ENCODE measurements around the gene ASTN2. TPM values are rescaled to one million over a fixed set of nuclear protein-coding genes. Genes with fewer than 3 reads are reported as not detected.

Gene ASTN2
- total and polyA plus RNA-seq, 2 experiments from 2014 or later = 7.0 to 24.6 TPM

GRCh38 chr9:117103438-117104110 lies 311.3 kb downstream of the ASTN2 start:
- H4K20me1 ChIP-seq (replicated peaks; ENCODE audit: insufficient read depth) = no peaks in the 10 kb centered on the region
- H3K36me3 ChIP-seq (ENCODE audit: insufficient read depth) = no peaks in the 10 kb centered on the region
- Mint-ChIP-seq H3K27ac (no peak overlapping the region), H3K4me3 (no peak overlapping the region), H3K36me3 (ENCODE audit: low read depth) (no peaks in the 10 kb centered on the region), H3K27me3 (ENCODE audit: insufficient read depth, low read depth, poor library complexity) (no peaks in the 10 kb centered on the region), H3K9me3 (no peaks in the 10 kb centered on the region), H3K4me1 (peaks cover 21% of the 10 kb centered on the region)
- no peak overlapping the region for H2AFZ ChIP-seq
- TF ChIP-seq EZH2phosphoT487 (IDR thresholded peaks at IDR 0.05; ENCODE audit: unreplicated experiment) (no peak), STAT1 (IDR thresholded peaks at IDR 0.05; ENCODE audit: unreplicated experiment) (no peak), NANOG (IDR thresholded peaks at IDR 0.05; ENCODE audit: borderline replicate concordance) (no peak), CREB1 (CRISPR knock-in tag; IDR thresholded peaks at IDR 0.05; ENCODE audit: low read depth) (no peak), ZNF331 (CRISPR knock-in tag; IDR thresholded peaks at IDR 0.05; ENCODE audit: low read depth) (no peak), EZH2 (IDR thresholded peaks at IDR 0.05; ENCODE audit: low read depth, unreplicated experiment) (no peak)
- TF ChIP-seq, protein P1, sequence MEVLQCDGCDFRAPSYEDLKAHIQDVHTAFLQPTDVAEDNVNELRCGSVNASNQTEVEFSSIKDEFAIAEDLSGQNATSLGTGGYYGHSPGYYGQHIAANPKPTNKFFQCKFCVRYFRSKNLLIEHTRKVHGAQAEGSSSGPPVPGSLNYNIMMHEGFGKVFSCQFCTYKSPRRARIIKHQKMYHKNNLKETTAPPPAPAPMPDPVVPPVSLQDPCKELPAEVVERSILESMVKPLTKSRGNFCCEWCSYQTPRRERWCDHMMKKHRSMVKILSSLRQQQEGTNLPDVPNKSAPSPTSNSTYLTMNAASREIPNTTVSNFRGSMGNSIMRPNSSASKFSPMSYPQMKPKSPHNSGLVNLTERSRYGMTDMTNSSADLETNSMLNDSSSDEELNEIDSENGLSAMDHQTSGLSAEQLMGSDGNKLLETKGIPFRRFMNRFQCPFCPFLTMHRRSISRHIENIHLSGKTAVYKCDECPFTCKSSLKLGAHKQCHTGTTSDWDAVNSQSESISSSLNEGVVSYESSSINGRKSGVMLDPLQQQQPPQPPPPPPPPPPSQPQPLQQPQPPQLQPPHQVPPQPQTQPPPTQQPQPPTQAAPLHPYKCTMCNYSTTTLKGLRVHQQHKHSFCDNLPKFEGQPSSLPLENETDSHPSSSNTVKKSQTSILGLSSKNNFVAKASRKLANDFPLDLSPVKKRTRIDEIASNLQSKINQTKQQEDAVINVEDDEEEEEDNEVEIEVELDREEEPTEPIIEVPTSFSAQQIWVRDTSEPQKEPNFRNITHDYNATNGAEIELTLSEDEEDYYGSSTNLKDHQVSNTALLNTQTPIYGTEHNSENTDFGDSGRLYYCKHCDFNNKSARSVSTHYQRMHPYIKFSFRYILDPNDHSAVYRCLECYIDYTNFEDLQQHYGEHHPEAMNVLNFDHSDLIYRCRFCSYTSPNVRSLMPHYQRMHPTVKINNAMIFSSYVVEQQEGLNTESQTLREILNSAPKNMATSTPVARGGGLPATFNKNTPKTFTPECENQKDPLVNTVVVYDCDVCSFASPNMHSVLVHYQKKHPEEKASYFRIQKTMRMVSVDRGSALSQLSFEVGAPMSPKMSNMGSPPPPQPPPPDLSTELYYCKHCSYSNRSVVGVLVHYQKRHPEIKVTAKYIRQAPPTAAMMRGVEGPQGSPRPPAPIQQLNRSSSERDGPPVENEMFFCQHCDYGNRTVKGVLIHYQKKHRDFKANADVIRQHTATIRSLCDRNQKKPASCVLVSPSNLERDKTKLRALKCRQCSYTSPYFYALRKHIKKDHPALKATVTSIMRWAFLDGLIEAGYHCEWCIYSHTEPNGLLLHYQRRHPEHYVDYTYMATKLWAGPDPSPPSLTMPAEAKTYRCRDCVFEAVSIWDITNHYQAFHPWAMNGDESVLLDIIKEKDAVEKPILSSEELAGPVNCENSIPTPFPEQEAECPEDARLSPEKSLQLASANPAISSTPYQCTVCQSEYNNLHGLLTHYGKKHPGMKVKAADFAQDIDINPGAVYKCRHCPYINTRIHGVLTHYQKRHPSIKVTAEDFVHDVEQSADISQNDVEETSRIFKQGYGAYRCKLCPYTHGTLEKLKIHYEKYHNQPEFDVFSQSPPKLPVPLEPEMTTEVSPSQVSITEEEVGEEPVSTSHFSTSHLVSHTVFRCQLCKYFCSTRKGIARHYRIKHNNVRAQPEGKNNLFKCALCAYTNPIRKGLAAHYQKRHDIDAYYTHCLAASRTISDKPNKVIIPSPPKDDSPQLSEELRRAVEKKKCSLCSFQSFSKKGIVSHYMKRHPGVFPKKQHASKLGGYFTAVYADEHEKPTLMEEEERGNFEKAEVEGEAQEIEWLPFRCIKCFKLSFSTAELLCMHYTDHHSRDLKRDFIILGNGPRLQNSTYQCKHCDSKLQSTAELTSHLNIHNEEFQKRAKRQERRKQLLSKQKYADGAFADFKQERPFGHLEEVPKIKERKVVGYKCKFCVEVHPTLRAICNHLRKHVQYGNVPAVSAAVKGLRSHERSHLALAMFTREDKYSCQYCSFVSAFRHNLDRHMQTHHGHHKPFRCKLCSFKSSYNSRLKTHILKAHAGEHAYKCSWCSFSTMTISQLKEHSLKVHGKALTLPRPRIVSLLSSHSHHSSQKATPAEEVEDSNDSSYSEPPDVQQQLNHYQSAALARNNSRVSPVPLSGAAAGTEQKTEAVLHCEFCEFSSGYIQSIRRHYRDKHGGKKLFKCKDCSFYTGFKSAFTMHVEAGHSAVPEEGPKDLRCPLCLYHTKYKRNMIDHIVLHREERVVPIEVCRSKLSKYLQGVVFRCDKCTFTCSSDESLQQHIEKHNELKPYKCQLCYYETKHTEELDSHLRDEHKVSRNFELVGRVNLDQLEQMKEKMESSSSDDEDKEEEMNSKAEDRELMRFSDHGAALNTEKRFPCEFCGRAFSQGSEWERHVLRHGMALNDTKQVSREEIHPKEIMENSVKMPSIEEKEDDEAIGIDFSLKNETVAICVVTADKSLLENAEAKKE (CRISPR knock-in tag; IDR thresholded peaks at IDR 0.05) = no peak
- TF ChIP-seq, protein P2, sequence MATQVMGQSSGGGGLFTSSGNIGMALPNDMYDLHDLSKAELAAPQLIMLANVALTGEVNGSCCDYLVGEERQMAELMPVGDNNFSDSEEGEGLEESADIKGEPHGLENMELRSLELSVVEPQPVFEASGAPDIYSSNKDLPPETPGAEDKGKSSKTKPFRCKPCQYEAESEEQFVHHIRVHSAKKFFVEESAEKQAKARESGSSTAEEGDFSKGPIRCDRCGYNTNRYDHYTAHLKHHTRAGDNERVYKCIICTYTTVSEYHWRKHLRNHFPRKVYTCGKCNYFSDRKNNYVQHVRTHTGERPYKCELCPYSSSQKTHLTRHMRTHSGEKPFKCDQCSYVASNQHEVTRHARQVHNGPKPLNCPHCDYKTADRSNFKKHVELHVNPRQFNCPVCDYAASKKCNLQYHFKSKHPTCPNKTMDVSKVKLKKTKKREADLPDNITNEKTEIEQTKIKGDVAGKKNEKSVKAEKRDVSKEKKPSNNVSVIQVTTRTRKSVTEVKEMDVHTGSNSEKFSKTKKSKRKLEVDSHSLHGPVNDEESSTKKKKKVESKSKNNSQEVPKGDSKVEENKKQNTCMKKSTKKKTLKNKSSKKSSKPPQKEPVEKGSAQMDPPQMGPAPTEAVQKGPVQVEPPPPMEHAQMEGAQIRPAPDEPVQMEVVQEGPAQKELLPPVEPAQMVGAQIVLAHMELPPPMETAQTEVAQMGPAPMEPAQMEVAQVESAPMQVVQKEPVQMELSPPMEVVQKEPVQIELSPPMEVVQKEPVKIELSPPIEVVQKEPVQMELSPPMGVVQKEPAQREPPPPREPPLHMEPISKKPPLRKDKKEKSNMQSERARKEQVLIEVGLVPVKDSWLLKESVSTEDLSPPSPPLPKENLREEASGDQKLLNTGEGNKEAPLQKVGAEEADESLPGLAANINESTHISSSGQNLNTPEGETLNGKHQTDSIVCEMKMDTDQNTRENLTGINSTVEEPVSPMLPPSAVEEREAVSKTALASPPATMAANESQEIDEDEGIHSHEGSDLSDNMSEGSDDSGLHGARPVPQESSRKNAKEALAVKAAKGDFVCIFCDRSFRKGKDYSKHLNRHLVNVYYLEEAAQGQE (IDR thresholded peaks at IDR 0.05; ENCODE audit: unreplicated experiment) = no peak
- TF ChIP-seq, protein P3, sequence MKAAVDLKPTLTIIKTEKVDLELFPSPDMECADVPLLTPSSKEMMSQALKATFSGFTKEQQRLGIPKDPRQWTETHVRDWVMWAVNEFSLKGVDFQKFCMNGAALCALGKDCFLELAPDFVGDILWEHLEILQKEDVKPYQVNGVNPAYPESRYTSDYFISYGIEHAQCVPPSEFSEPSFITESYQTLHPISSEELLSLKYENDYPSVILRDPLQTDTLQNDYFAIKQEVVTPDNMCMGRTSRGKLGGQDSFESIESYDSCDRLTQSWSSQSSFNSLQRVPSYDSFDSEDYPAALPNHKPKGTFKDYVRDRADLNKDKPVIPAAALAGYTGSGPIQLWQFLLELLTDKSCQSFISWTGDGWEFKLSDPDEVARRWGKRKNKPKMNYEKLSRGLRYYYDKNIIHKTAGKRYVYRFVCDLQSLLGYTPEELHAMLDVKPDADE (IDR thresholded peaks at IDR 0.05) = no peak
- TF ChIP-seq, protein P4, sequence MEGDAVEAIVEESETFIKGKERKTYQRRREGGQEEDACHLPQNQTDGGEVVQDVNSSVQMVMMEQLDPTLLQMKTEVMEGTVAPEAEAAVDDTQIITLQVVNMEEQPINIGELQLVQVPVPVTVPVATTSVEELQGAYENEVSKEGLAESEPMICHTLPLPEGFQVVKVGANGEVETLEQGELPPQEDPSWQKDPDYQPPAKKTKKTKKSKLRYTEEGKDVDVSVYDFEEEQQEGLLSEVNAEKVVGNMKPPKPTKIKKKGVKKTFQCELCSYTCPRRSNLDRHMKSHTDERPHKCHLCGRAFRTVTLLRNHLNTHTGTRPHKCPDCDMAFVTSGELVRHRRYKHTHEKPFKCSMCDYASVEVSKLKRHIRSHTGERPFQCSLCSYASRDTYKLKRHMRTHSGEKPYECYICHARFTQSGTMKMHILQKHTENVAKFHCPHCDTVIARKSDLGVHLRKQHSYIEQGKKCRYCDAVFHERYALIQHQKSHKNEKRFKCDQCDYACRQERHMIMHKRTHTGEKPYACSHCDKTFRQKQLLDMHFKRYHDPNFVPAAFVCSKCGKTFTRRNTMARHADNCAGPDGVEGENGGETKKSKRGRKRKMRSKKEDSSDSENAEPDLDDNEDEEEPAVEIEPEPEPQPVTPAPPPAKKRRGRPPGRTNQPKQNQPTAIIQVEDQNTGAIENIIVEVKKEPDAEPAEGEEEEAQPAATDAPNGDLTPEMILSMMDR (conservative IDR thresholded peaks at IDR 0.05; ENCODE audit: low read depth in 2 of 2) = no peak
- DNase-seq (ENCODE audit: low spot score) (no peak), ATAC-seq (no peak)
- no peaks in the 10 kb centered on the region for H3K79me2 ChIP-seq (replicated peaks; ENCODE audit: insufficient read depth)
- H3K9me2 ChIP-seq (ENCODE audit: insufficient read depth) = peaks cover 4% of the 10 kb centered on the region; the same call in 1 of the 2 replicates
- H3K27me3 ChIP-seq (ENCODE audit: insufficient read depth) = no peaks in the 10 kb centered on the region
- H3K4me1 ChIP-seq (ENCODE audit: insufficient read depth) = peaks cover 13% of the 10 kb centered on the region
- no peak overlapping the region for H3K4me3 ChIP-seq
- H3K4me2 ChIP-seq = no peak overlapping the region
- H3F3A ChIP-seq (replicated peaks; ENCODE audit: low read depth) = no peaks in the 10 kb centered on the region
- H3K27ac ChIP-seq (ENCODE audit: low read depth) = no peak overlapping the region

Measured in GM23338 (cell line).